Islet of Langerhans (tissue), 1 donor: ENCODE data around the gene DCLK1.
A peak's percentile ranks its signal among the peaks of the same experiment; 100 is the strongest.
"Not testable (repeated sequence)": the region's sequence is repeated elsewhere in the genome, so short reads cannot be mapped to it uniquely, and the experiment has no call there.

Experiments
- FAIRE-seq: peaks from one replicate; lab custom pipeline; 2011; peaks lifted over from hg19 to GRCh38; lab: Jason Lieb, UNC

Gene DCLK1

GRCh38 chr13:35983703-35984102, 147.5 kb downstream of the DCLK1 start:
- not testable (repeated sequence) for FAIRE-seq

- FAIRE-seq, result no peak
These were observed 148.0 kb downstream of the DCLK1 start for GRCh38 chr13:35983206-35983605.

GRCh38 chr13:35979361-35979951, 151.7 kb downstream of the DCLK1 start:
- FAIRE-seq, result no peak

- peak; percentile 99 for FAIRE-seq
These were observed 152.4 kb downstream of the DCLK1 start for GRCh38 chr13:35978607-35979316.

- FAIRE-seq, result no peak
These were observed 154.1 kb downstream of the DCLK1 start for GRCh38 chr13:35977060-35977459.

- no peak for FAIRE-seq
These were observed 155.1 kb downstream of the DCLK1 start for GRCh38 chr13:35976126-35976525.

- FAIRE-seq, result not testable (repeated sequence)
These were observed 164.2 kb downstream of the DCLK1 start for GRCh38 chr13:35966951-35967350.

- no peak for FAIRE-seq
These were observed 165.2 kb downstream of the DCLK1 start for GRCh38 chr13:35966024-35966423.

- no peak for FAIRE-seq
These were observed 165.8 kb downstream of the DCLK1 start for GRCh38 chr13:35965226-35965927.

GRCh38 chr13:35964863-35965180, 166.4 kb downstream of the DCLK1 start:
- peak; percentile 27 for FAIRE-seq

GRCh38 chr13:35964011-35964862, 166.9 kb downstream of the DCLK1 start:
- FAIRE-seq, result no peak

- peak; percentile 53 for FAIRE-seq
These were observed 169.5 kb downstream of the DCLK1 start for GRCh38 chr13:35961461-35962220.

- FAIRE-seq, result no peak
These were observed 170.2 kb downstream of the DCLK1 start for GRCh38 chr13:35961002-35961401.

- FAIRE-seq, result peak; percentile 79
These were observed 173.2 kb downstream of the DCLK1 start for GRCh38 chr13:35957996-35958395.

- FAIRE-seq, result no peak
These were observed 173.9 kb downstream of the DCLK1 start for GRCh38 chr13:35957241-35957731.

- no peak for FAIRE-seq
These were observed 175.1 kb downstream of the DCLK1 start for GRCh38 chr13:35956074-35956473.

GRCh38 chr13:35954207-35954560, 177.0 kb downstream of the DCLK1 start:
- no peak for FAIRE-seq

- peak; percentile 99 for FAIRE-seq
These were observed 177.5 kb downstream of the DCLK1 start for GRCh38 chr13:35953537-35954206.

- FAIRE-seq, result no peak
These were observed 183.9 kb downstream of the DCLK1 start for GRCh38 chr13:35947315-35947714.

GRCh38 chr13:35945368-35945767, 185.8 kb downstream of the DCLK1 start:
- no peak for FAIRE-seq

GRCh38 chr13:35941374-35941773, 189.8 kb downstream of the DCLK1 start:
- no peak for FAIRE-seq
